AG04450 (cell line): ENCODE results near the gene KRT77. TPM values are rescaled to one million over a fixed set of nuclear protein-coding genes. Genes with fewer than 3 reads are reported as not detected.

Source experiments
- CTCF ChIA-PET: fragments of 300-600, 350-600 bp; formaldehyde crosslinking; extraction: SDS; loops from one replicate; lab custom pipeline; 2022; ENCODE audit warnings: antibody characterized with exemption, inconsistent platforms; lab: Charles Lee
- POLR2A ChIA-PET: fragments of 350-600 bp; formaldehyde crosslinking; extraction: SDS; loops from one replicate; lab custom pipeline; 2021; ENCODE audit warnings: antibody characterized with exemption, inconsistent platforms; lab: Yijun Ruan, JAX
- DNase-seq: peaks from one replicate; pipeline ENCODE4 v3.0.0-alpha.2; 2011; ENCODE audit warnings: low read depth, low spot score
- H3K27ac ChIP-seq: one replicate; pipeline ENCODE4 v1.5.1; 2012; ENCODE audit warnings: low read depth, low read length, control low read depth
- H3K27me3 ChIP-seq: one replicate; pipeline ENCODE4 v1.6.0; 2012; ENCODE audit warnings: low read length; ENCODE audit not compliant: control insufficient read depth, insufficient read depth
- H3K4me3 ChIP-seq: 2 replicates; pipeline ENCODE4 v1.5.1; 2011; ENCODE audit warnings: mild to moderate bottlenecking, low read depth, low read length, control low read depth
- H3K9me3 ChIP-seq: 2 replicates; pipeline ENCODE4 v1.5.1; 2012; ENCODE audit warnings: low read length; ENCODE audit not compliant: control insufficient read depth, insufficient read depth
- polyA plus RNA-seq: library from polyadenylated mRNA; depleted of rRNA; stranded (reverse); fragments of >200 nt; gene quantifications from 2 replicates; pipeline ENCODE4 v1.2.3, GENCODE V29; 2011
- TF ChIP-seq, protein P1 (sequence below): IDR thresholded peaks from 2 replicates; pipeline ENCODE4 v1.5.1; 2011; ENCODE audit warnings: low read depth, low read length, control low read depth, inconsistent platforms

The KRT77 gene
- polyA plus RNA-seq, 1 experiment = not detected

DNA sequence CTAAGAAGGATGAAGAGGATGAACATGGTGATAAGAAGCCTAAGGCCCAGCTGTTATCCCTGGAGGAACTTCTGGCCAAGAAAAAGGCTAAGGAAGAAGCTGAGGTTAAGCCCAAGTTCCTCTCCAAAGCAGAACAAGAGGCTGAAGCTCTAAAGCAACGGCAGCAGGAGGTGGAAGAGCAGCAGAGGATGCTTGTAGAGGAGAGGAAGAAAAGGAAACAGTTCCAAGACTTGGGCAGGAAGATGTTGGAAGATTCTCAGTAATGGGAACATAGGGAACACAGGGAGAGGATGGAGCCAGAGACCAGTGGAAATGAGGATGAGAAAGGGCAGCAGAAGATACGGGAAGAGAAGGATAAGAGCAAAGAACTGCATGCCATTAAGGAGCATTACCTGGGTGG, 27.5 kb upstream of the KRT77 start:
- Histone ChIP-seq H3K27me3 (peaks cover 20% of the 10 kb centered on the region), H3K4me3 (no peak overlapping the region), H3K27ac (no peak overlapping the region), H3K9me3 (no peaks in the 10 kb centered on the region)
- CTCF ChIA-PET = no interaction called here
- TF ChIP-seq, protein P1, sequence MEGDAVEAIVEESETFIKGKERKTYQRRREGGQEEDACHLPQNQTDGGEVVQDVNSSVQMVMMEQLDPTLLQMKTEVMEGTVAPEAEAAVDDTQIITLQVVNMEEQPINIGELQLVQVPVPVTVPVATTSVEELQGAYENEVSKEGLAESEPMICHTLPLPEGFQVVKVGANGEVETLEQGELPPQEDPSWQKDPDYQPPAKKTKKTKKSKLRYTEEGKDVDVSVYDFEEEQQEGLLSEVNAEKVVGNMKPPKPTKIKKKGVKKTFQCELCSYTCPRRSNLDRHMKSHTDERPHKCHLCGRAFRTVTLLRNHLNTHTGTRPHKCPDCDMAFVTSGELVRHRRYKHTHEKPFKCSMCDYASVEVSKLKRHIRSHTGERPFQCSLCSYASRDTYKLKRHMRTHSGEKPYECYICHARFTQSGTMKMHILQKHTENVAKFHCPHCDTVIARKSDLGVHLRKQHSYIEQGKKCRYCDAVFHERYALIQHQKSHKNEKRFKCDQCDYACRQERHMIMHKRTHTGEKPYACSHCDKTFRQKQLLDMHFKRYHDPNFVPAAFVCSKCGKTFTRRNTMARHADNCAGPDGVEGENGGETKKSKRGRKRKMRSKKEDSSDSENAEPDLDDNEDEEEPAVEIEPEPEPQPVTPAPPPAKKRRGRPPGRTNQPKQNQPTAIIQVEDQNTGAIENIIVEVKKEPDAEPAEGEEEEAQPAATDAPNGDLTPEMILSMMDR = no peak
- no peak for DNase-seq
- POLR2A ChIA-PET = no interaction called here

DNA sequence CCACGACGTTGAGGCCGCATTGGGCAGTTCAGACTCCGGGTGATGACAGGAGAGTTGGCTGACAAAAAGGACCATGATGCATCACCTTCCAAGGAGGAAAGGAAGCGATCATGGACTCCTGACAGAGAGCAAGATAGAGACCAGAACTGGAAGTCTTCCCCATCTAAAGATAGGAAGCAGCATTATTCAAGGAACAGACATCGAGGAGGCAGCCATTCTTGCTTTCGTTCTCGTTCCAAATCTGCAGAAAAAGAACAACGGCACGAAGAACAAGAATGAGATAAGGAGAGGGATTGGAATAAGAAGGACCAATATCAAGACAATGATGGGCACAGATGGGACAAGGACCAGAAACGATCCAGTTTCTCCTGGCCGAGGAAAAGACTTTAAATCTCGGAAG, 27.1 kb upstream of the KRT77 start:
- H3K9me3 ChIP-seq = no peaks in the 10 kb centered on the region
- no peak overlapping the region for H3K27ac ChIP-seq
- DNase-seq = no peak
- TF ChIP-seq, protein P1 = no peak
- ChIA-PET CTCF (no interaction called here), POLR2A (no interaction called here)
- no peak overlapping the region for H3K4me3 ChIP-seq
- peaks cover 18% of the 10 kb centered on the region for H3K27me3 ChIP-seq

DNA sequence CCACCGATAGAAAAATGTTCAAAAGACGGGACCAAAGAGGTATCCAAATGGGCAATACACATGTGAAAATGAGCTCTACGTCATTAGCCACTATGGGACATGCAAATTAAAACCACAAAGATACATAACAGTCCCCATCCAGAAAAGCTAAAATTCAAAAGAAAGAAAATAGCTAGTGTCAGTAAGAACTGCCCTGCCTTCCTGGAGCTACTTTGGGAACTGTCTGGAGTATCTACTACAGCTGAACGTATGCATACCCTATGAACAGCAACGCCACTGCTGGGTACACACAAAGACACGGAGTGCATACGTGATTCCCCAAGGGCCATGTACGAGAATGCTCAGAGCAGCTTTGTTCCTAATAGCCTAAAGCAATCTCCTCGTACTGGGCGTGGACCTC, 25.8 kb upstream of the KRT77 start:
- ChIA-PET POLR2A (no interaction called here), CTCF (no interaction called here)
- Histone ChIP-seq H3K4me3 (no peak overlapping the region), H3K27me3 (peaks cover 18% of the 10 kb centered on the region), H3K9me3 (no peaks in the 10 kb centered on the region), H3K27ac (no peak overlapping the region)
- TF ChIP-seq, protein P1 = no peak
- no peak for DNase-seq

DNA sequence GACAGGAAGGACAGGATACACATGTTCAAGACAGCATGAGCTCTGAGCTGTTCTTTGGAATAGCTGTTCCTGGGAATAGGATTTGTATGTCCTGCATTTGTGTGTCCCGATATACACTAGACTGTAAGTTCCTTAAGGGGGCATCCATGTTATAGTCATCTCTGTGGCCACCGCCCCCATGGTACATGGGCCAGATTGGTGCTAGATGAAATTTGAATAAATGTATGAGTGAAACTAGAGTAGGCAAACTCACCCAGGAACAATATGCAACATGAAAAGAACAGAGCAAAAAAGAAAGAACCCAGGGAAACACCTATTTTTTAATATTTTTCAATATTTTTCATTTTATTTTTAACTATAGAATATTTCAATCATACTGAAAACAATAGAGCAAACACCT, 25.1 kb upstream of the KRT77 start:
- no peak overlapping the region for H3K27ac ChIP-seq
- ChIA-PET CTCF (interaction anchor here (0.6 kb wide), 1 partner anchor 1448 kb away, joined by 3 read pairs; no protein-coding TSS in a partner anchor), POLR2A (no interaction called here)
- no peak for DNase-seq
- no peak overlapping the region for H3K4me3 ChIP-seq
- TF ChIP-seq, protein P1 = no peak
- no peaks in the 10 kb centered on the region for H3K9me3 ChIP-seq
- peaks cover 14% of the 10 kb centered on the region for H3K27me3 ChIP-seq

DNA sequence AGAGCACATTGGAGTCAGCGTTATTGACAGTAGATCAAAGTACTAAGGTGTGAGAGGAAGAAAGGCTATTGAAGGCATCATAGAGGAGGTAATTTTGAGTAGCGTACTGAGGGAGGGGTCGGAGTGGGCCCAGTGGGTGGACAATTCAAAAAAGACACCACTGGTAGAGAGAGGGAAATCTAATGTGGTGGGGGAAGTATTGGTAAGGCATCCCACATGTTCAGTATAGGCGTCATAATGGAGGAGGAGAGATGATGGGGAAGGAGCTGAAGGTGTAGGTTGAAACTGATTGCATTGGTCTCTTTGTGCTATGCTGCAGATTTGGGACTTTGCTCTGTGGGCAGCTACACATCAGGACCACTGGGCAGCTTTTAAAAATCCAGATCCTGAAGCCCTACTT, 23.7 kb upstream of the KRT77 start:
- DNase-seq = no peak
- Histone ChIP-seq H3K4me3 (no peak overlapping the region), H3K9me3 (no peaks in the 10 kb centered on the region), H3K27me3 (peaks cover 9% of the 10 kb centered on the region), H3K27ac (no peak overlapping the region)
- ChIA-PET CTCF (no interaction called here), POLR2A (no interaction called here)
- TF ChIP-seq, protein P1 = no peak
